ENCODE measurements around the gene LMO1. TPM values are rescaled to one million over a fixed set of nuclear protein-coding genes. Genes with fewer than 3 reads are reported as not detected.

The LMO1 gene
- polyA plus RNA-seq, 1 of the 3 experiments (the other 2 are of a cell fraction): 0.12 TPM

- ChIA-PET CTCF (interaction anchor here (2.5 kb wide), 1 partner anchor 16 kb away, joined by 12 read pairs; no protein-coding TSS in a partner anchor), POLR2A (no interaction called here)
- 42% methylated on average over 5 of the region's 5 CpGs for WGBS (ENCODE audit: low lambda C conversion rate)
- Histone ChIP-seq H3K9ac (no peak overlapping the region), H3K27ac (ENCODE audit: low read depth in 2 of 2, low read length in 1 of 2) (no peak overlapping the region), H3K36me3 (replicated peaks in 1 of 2; ENCODE audit: control insufficient read depth in 1 of 2, insufficient read depth in 2 of 2, low read length in 1 of 2) (no peaks in the 10 kb centered on the region), H3K27me3 (ENCODE audit: insufficient read depth) (peaks cover 5% of the 10 kb centered on the region; the same call in 1 of the 2 replicates), H3K4me1 (ENCODE audit: control insufficient read depth in 1 of 2, insufficient read depth in 2 of 2, low read depth in 1 of 2, low read length in 1 of 2) (no peaks in the 10 kb centered on the region; a peak in 1 of 4 replicates), H3K9me3 (no peaks in the 10 kb centered on the region), H3K4me3 (ENCODE audit: low read depth in 2 of 2, low read length in 1 of 2) (no peak overlapping the region), H3K79me2 (ENCODE audit: insufficient read depth) (no peaks in the 10 kb centered on the region), H3K9me2 (no peaks in the 10 kb centered on the region), H4K20me1 (ENCODE audit: insufficient read depth) (no peaks in the 10 kb centered on the region), H3K4me2 (no peak overlapping the region), H2AFZ (ENCODE audit: low read depth) (no peak overlapping the region), H3F3A (replicated peaks; ENCODE audit: insufficient read depth) (no peaks in the 10 kb centered on the region)
- no peak for DNase-seq
- no peak for TF ChIP-seq EZH2phosphoT487 (IDR thresholded peaks at IDR 0.05; ENCODE audit: borderline replicate concordance, low read depth)
- TF ChIP-seq POLR2AphosphoS5 (IDR thresholded peaks at IDR 0.05; ENCODE audit: low read depth, low read length): no peak
- TF ChIP-seq GATA2 (CRISPR knock-in tag; IDR thresholded peaks at IDR 0.05): no peak
- no peak for TF ChIP-seq GABPA (IDR thresholded peaks at IDR 0.05; ENCODE audit: low read depth)
- no peak for TF ChIP-seq TEAD4 (IDR thresholded peaks at IDR 0.05; ENCODE audit: borderline replicate concordance, insufficient read depth)
- no peak for TF ChIP-seq MXI1 (IDR thresholded peaks at IDR 0.05; ENCODE audit: low read depth, low read length)
- no peak for TF ChIP-seq RXRA (IDR thresholded peaks at IDR 0.05; ENCODE audit: borderline replicate concordance, low read depth)
- no peak for TF ChIP-seq EP300 (IDR thresholded peaks at IDR 0.05; ENCODE audit: borderline replicate concordance in 1 of 2, low read depth in 1 of 2, low read length in 1 of 2)
- TF ChIP-seq RFX5 (IDR thresholded peaks at IDR 0.05; ENCODE audit: low read length): no peak
- TF ChIP-seq RAD21 (IDR thresholded peaks at IDR 0.05; ENCODE audit: low read length): no peak
- TF ChIP-seq CHD2 (IDR thresholded peaks at IDR 0.05; ENCODE audit: low read length, partially characterized antibody): no peak
- no peak for TF ChIP-seq MEF2A (IDR thresholded peaks at IDR 0.05; ENCODE audit: borderline replicate concordance, low read depth)
These were observed 86.5 kb downstream of the LMO1 start for GRCh38 chr11:8177136-8177535.

Other genes starting within 250 kb of the LMO1 start
- gene TUB, start 182.7 kb downstream of the LMO1 start, polyA plus RNA-seq (2012; rRNA removed): 11.3 and 16.9 TPM in 2 replicates
- gene RIC3, start 94.9 kb downstream of the LMO1 start, polyA plus RNA-seq (2012; rRNA removed): 0.54 and 1.2 TPM in 2 replicates